GM13977 (cell line): Measurements from ENCODE around the gene CDK1.

Experiments
- DNase-seq: peaks from one replicate; pipeline ENCODE4 v3.0.0; 2012; ENCODE audit warnings: low spot score
- CTCF ChIP-seq: IDR thresholded peaks from 2 replicates; pipeline ENCODE4 v1.5.1; 2012; ENCODE audit warnings: mild to moderate bottlenecking, control low read depth; ENCODE audit not compliant: insufficient read depth; ENCODE audit errors: extremely low read depth, missing control alignments
- in situ Hi-C: fragments of 300-500 bp; cut with MboI; formaldehyde crosslinking; loops from one replicate; pipeline ENCODE4 v1.12.0; 2022; ENCODE audit warnings: low sequenced_read_pairs, low pct_unique_long_range_greater_than_20kb, mixed read lengths, inconsistent platforms; ENCODE audit not compliant: unreplicated experiment

Gene CDK1

GRCh38 chr10:60798031-60798430, 19.8 kb downstream of the CDK1 start:
- DNase-seq, result no peak
- in situ Hi-C loops, result no loop called here
- TF ChIP-seq CTCF, result no peak

- TF ChIP-seq CTCF, result no peak
- in situ Hi-C loops, result no loop called here
- DNase-seq, result no peak
Observed at GRCh38 chr10:60798870-60799269, 20.6 kb downstream of the CDK1 start.

GRCh38 chr10:60799971-60800650, 21.8 kb downstream of the CDK1 start:
- DNase-seq, result no peak
- TF ChIP-seq CTCF, result no peak
- in situ Hi-C loops, result loop anchor here (25.0 kb wide), 2 partner anchors 162 to 487 kb away; no protein-coding TSS in a partner anchor

- TF ChIP-seq CTCF, result no peak
- in situ Hi-C loops, result loop anchor here (25.0 kb wide), 2 partner anchors 161 to 486 kb away; no protein-coding TSS in a partner anchor
- DNase-seq, result no peak
Observed at GRCh38 chr10:60800918-60801317, 22.6 kb downstream of the CDK1 start.

- no peak for TF ChIP-seq CTCF
- no peak for DNase-seq
- in situ Hi-C loops, result loop anchor here (25.0 kb wide), 2 partner anchors 161 to 486 kb away; no protein-coding TSS in a partner anchor
Observed at GRCh38 chr10:60801522-60801921, 23.2 kb downstream of the CDK1 start.

GRCh38 chr10:60803433-60803832, 25.2 kb downstream of the CDK1 start:
- no peak for TF ChIP-seq CTCF
- in situ Hi-C loops, result loop anchor here (25.0 kb wide), 2 partner anchors 159 to 484 kb away; no protein-coding TSS in a partner anchor
- DNase-seq, result no peak
